ENCODE results near the gene B4GALT7. TPM values are rescaled to one million over a fixed set of nuclear protein-coding genes. Genes with fewer than 3 reads are reported as not detected.

The B4GALT7 gene
- total and polyA plus RNA-seq, 4 donors: 8.1 to 19.7 (median 15.6) TPM

- Histone ChIP-seq H3K27ac (ENCODE audit: low read depth in 1 of 2, low read length in 2 of 2) (no peak overlapping the region), H3K9ac (ENCODE audit: low read depth in 1 of 2, low read length in 2 of 2) (no peak overlapping the region), H3K4me1 (ENCODE audit: control insufficient read depth in 4 of 4, insufficient read depth in 4 of 4, low read length in 3 of 4) (peaks cover 0 to 19% (median 13%) of the 10 kb centered on the region in 4 donors), H3K27me3 (ENCODE audit: control insufficient read depth in 4 of 4, insufficient read depth in 4 of 4, low read length in 3 of 4) (no peaks in the 10 kb centered on the region), H3K36me3 (ENCODE audit: control insufficient read depth in 4 of 4, insufficient read depth in 3 of 4, low read depth in 1 of 4, low read length in 3 of 4) (peaks cover 0 to 7% (median 0%) of the 10 kb centered on the region in 4 donors), H3K9me3 (ENCODE audit: control insufficient read depth in 4 of 4, low read length in 3 of 4) (no peaks in the 10 kb centered on the region), H3K4me3 (ENCODE audit: low read depth in 1 of 3, low read length in 3 of 3) (no peak overlapping the region)
- TF ChIP-seq HNF4A (conservative IDR thresholded peaks at IDR 0.05) (no peak), YY1 (IDR thresholded peaks at IDR 0.05) (no peak), ZBTB33 (IDR thresholded peaks at IDR 0.05) (no peak), RXRA (IDR thresholded peaks at IDR 0.05) (no peak), CTCF (IDR thresholded peaks at IDR 0.05; ENCODE audit: low read depth, low read length, missing input control) (no peak), FOXA2 (IDR thresholded peaks at IDR 0.05) (no peak), REST (IDR thresholded peaks at IDR 0.05) (no peak), EGR1 (IDR thresholded peaks at IDR 0.05; ENCODE audit: low read depth in 2 of 2) (no peak), HNF4G (IDR thresholded peaks at IDR 0.05) (no peak), MAX (IDR thresholded peaks at IDR 0.05) (no peak)
- 94% methylated on average over 4 of the region's 4 CpGs for WGBS
- DNase-seq (ENCODE audit: low spot score): no peak
These were observed 2.5 kb downstream of the B4GALT7 start for GRCh38 chr5:177602458-177602830.

- no peak overlapping the region for H3K9ac ChIP-seq (ENCODE audit: low read depth in 1 of 2, low read length in 2 of 2)
- H3K27ac ChIP-seq (ENCODE audit: low read depth in 1 of 2, low read length in 2 of 2): no peak overlapping the region
- H3K9me3 ChIP-seq (ENCODE audit: control insufficient read depth in 4 of 4, low read length in 3 of 4): no peaks in the 10 kb centered on the region
- no peaks in the 10 kb centered on the region for H3K27me3 ChIP-seq (ENCODE audit: control insufficient read depth in 4 of 4, insufficient read depth in 4 of 4, low read length in 3 of 4)
- 81% methylated on average over 8 of the region's 8 CpGs for WGBS
- H3K4me3 ChIP-seq (ENCODE audit: low read depth in 1 of 3, low read length in 3 of 3): no peak overlapping the region
- no peak for DNase-seq (ENCODE audit: low spot score)
- peaks cover 0 to 20% (median 14%) of the 10 kb centered on the region in 4 donors for H3K4me1 ChIP-seq (ENCODE audit: control insufficient read depth in 4 of 4, insufficient read depth in 4 of 4, low read length in 3 of 4)
- TF ChIP-seq GABPA (IDR thresholded peaks at IDR 0.05 in 1 of 2, conservative IDR thresholded peaks at IDR 0.05 in 1 of 2) (no peak), HNF4A (conservative IDR thresholded peaks at IDR 0.05) (no peak), ATF3 (IDR thresholded peaks at IDR 0.05) (no peak), CTCF (IDR thresholded peaks at IDR 0.05; ENCODE audit: low read depth, low read length, missing input control) (no peak), HNF4G (IDR thresholded peaks at IDR 0.05) (no peak)
- H3K36me3 ChIP-seq (ENCODE audit: control insufficient read depth in 4 of 4, insufficient read depth in 3 of 4, low read depth in 1 of 4, low read length in 3 of 4): peaks cover 0 to 7% (median 0%) of the 10 kb centered on the region in 4 donors
These were observed 3.7 kb downstream of the B4GALT7 start for GRCh38 chr5:177603631-177604030.

All from liver (tissue), 9 donors.